Chondrocyte (in vitro differentiated cells): ENCODE results near the gene MMP17. TPM values are rescaled to one million over a fixed set of nuclear protein-coding genes. Genes with fewer than 3 reads are reported as not detected.

Source experiments
- DNase-seq: peaks from one replicate; pipeline ENCODE4 v3.0.0; 2021; ENCODE audit warnings: mixed read lengths, low spot score
- H3K27ac Mint-ChIP-seq: one replicate; pipeline ENCODE4 v1.8.0; 2021; ENCODE audit warnings: mild to moderate bottlenecking, moderate library complexity, mixed read lengths; ENCODE audit not compliant: unreplicated experiment
- H3K27me3 Mint-ChIP-seq: 2 replicates; pipeline ENCODE4 v1.8.0; 2021; ENCODE audit warnings: low read depth, mixed read lengths
- H3K36me3 Mint-ChIP-seq: 2 replicates; pipeline ENCODE4 v1.8.0; 2021; ENCODE audit warnings: low read depth, mixed read lengths
- H3K4me1 Mint-ChIP-seq: 2 replicates; pipeline ENCODE4 v1.8.0; 2021; ENCODE audit warnings: low read depth, mild to moderate bottlenecking, mixed read lengths
- H3K4me3 Mint-ChIP-seq: one replicate; pipeline ENCODE4 v1.8.0; 2021; ENCODE audit warnings: mild to moderate bottlenecking, moderate library complexity, mixed read lengths; ENCODE audit not compliant: unreplicated experiment
- H3K9me3 Mint-ChIP-seq: 2 replicates; pipeline ENCODE4 v1.8.0; 2021; ENCODE audit warnings: low read depth, mixed read lengths
- CTCF ChIP-seq: fragments of 200-600 bp; sonication (generic); IDR thresholded peaks from 2 replicates; pipeline ENCODE4 v1.5.0; 2021; ENCODE audit warnings: antibody characterized with exemption, mild to moderate bottlenecking, moderate library complexity
- total RNA-seq: library from RNA; stranded (reverse); gene quantifications from 3 replicates; pipeline ENCODE4 v1.2.1, GENCODE V29; 2021

The MMP17 gene
- total RNA-seq, 1 donor from 2014 or later, result 1.3 TPM

GRCh38 chr12:131841547-131841946 lies 13.4 kb downstream of the MMP17 start:
- no peaks in the 10 kb centered on the region for H3K27me3 Mint-ChIP-seq
- no peaks in the 10 kb centered on the region for H3K36me3 Mint-ChIP-seq
- H3K27ac Mint-ChIP-seq, result no peak overlapping the region
- TF ChIP-seq CTCF, result no peak
- no peaks in the 10 kb centered on the region for H3K4me1 Mint-ChIP-seq
- DNase-seq, result no peak
- H3K9me3 Mint-ChIP-seq, result no peaks in the 10 kb centered on the region
- H3K4me3 Mint-ChIP-seq, result no peak overlapping the region

GRCh38 chr12:131842169-131842568 lies 14.0 kb downstream of the MMP17 start:
- no peak for DNase-seq
- no peak overlapping the region for H3K27ac Mint-ChIP-seq
- no peaks in the 10 kb centered on the region for H3K27me3 Mint-ChIP-seq
- no peak overlapping the region for H3K4me3 Mint-ChIP-seq
- H3K9me3 Mint-ChIP-seq, result no peaks in the 10 kb centered on the region
- H3K4me1 Mint-ChIP-seq, result no peaks in the 10 kb centered on the region
- no peaks in the 10 kb centered on the region for H3K36me3 Mint-ChIP-seq
- no peak for TF ChIP-seq CTCF

- Mint-ChIP-seq H3K27ac (no peak overlapping the region), H3K4me3 (no peak overlapping the region), H3K9me3 (no peaks in the 10 kb centered on the region), H3K4me1 (no peaks in the 10 kb centered on the region), H3K27me3 (no peaks in the 10 kb centered on the region), H3K36me3 (no peaks in the 10 kb centered on the region)
- DNase-seq, result no peak
- TF ChIP-seq CTCF, result no peak
Measured at GRCh38 chr12:131843527-131843926, 15.3 kb downstream of the MMP17 start.

- Mint-ChIP-seq H3K27ac (no peak overlapping the region), H3K36me3 (no peaks in the 10 kb centered on the region), H3K4me3 (no peak overlapping the region)
Measured at GRCh38 chr12:131844140-131844539, 15.9 kb downstream of the MMP17 start.

GRCh38 chr12:131844656-131845055 lies 16.5 kb downstream of the MMP17 start:
- Mint-ChIP-seq H3K36me3 (no peaks in the 10 kb centered on the region), H3K4me3 (no peak overlapping the region), H3K9me3 (no peaks in the 10 kb centered on the region), H3K27ac (no peak overlapping the region), H3K4me1 (no peaks in the 10 kb centered on the region), H3K27me3 (no peaks in the 10 kb centered on the region)
- no peak for DNase-seq
- TF ChIP-seq CTCF, result no peak

More at GRCh38 chr12:131844140-131844539, 15.9 kb downstream of the MMP17 start:
- no peak for TF ChIP-seq CTCF
- no peaks in the 10 kb centered on the region for H3K27me3 Mint-ChIP-seq
- no peaks in the 10 kb centered on the region for H3K9me3 Mint-ChIP-seq
- DNase-seq, result no peak
- no peaks in the 10 kb centered on the region for H3K4me1 Mint-ChIP-seq
